Measurements from ENCODE around the gene LYST. TPM values are rescaled to one million over a fixed set of nuclear protein-coding genes. Genes with fewer than 3 reads are reported as not detected.

The LYST gene
- polyA plus RNA-seq, 1 of the 3 experiments (the other 2 are of a cell fraction): 3.9 TPM

GRCh38 chr1:235852887-235853286 lies 13.8 kb downstream of the LYST start:
- H3K9me2 ChIP-seq: no peaks in the 10 kb centered on the region
- H3F3A ChIP-seq (replicated peaks; ENCODE audit: insufficient read depth): peaks cover 11% of the 10 kb centered on the region
- H3K27me3 ChIP-seq (ENCODE audit: insufficient read depth): no peaks in the 10 kb centered on the region
- H3K9ac ChIP-seq: no peak overlapping the region
- H3K79me2 ChIP-seq (ENCODE audit: insufficient read depth): peaks cover 50% of the 10 kb centered on the region
- no peaks in the 10 kb centered on the region for H3K36me3 ChIP-seq (replicated peaks in 1 of 2; ENCODE audit: control insufficient read depth in 1 of 2, insufficient read depth in 2 of 2, low read length in 1 of 2)
- ChIA-PET CTCF (interaction anchor here (0.6 to 3.4 kb wide), 5 partner anchors 8 to 827 kb away, joined by 3 to 13 read pairs (median 3); partner anchors contain the start of gene LYST), POLR2A (no interaction called here)
- 90% methylated on average over 3 of the region's 3 CpGs for whole genome bisulfite sequencing (ENCODE audit: low lambda C conversion rate)
- no peaks in the 10 kb centered on the region for H4K20me1 ChIP-seq (ENCODE audit: insufficient read depth)
- H3K27ac ChIP-seq (ENCODE audit: low read depth in 2 of 2, low read length in 1 of 2): no peak overlapping the region
- no peaks in the 10 kb centered on the region for H3K9me3 ChIP-seq
- DNase-seq: no peak
- TF ChIP-seq MAX (IDR thresholded peaks at IDR 0.05; ENCODE audit: low read depth): no peak
- no peak for TF ChIP-seq GABPA (IDR thresholded peaks at IDR 0.05; ENCODE audit: low read depth)
- no peak for TF ChIP-seq EP300 (IDR thresholded peaks at IDR 0.05; ENCODE audit: borderline replicate concordance in 1 of 2, low read depth in 1 of 2, low read length in 1 of 2)
- no peak for TF ChIP-seq CTCF (IDR thresholded peaks at IDR 0.05)
- TF ChIP-seq MXI1 (IDR thresholded peaks at IDR 0.05; ENCODE audit: low read depth, low read length): no peak
- TF ChIP-seq IRF3 (IDR thresholded peaks at IDR 0.05; ENCODE audit: low read depth, low read length): no peak
- TF ChIP-seq TAF1 (IDR thresholded peaks at IDR 0.05; ENCODE audit: borderline replicate concordance, low read depth, low read length): no peak
- no peak for TF ChIP-seq USF1 (IDR thresholded peaks at IDR 0.05; ENCODE audit: borderline replicate concordance, low read depth)
- no peak for TF ChIP-seq RFX5 (IDR thresholded peaks at IDR 0.05; ENCODE audit: low read length)
- no peak for TF ChIP-seq ELF1 (IDR thresholded peaks at IDR 0.05)
- no peak for TF ChIP-seq MEF2A (IDR thresholded peaks at IDR 0.05; ENCODE audit: borderline replicate concordance, low read depth)
- TF ChIP-seq USF2 (IDR thresholded peaks at IDR 0.05; ENCODE audit: borderline replicate concordance, low read depth, low read length): no peak
- TF ChIP-seq POLR2AphosphoS5 (IDR thresholded peaks at IDR 0.05; ENCODE audit: low read depth, low read length): no peak
- TF ChIP-seq EZH2phosphoT487 (IDR thresholded peaks at IDR 0.05; ENCODE audit: borderline replicate concordance, low read depth): no peak
- no peak for TF ChIP-seq RAD21 (IDR thresholded peaks at IDR 0.05; ENCODE audit: low read length)
- TF ChIP-seq YY1 (IDR thresholded peaks at IDR 0.05; ENCODE audit: low read depth): no peak
- no peak for TF ChIP-seq SIN3A (IDR thresholded peaks at IDR 0.05; ENCODE audit: borderline replicate concordance, low read depth, low read length)
- no peak for TF ChIP-seq GATA2 (CRISPR knock-in tag; IDR thresholded peaks at IDR 0.05)
- no peak for TF ChIP-seq REST (IDR thresholded peaks at IDR 0.05; ENCODE audit: low read depth, low read length)
- H3K4me1 ChIP-seq (ENCODE audit: control insufficient read depth in 1 of 2, insufficient read depth in 2 of 2, low read depth in 1 of 2, low read length in 1 of 2): no peaks in the 10 kb centered on the region; a peak in 1 of 4 replicates
- no peak overlapping the region for H2AFZ ChIP-seq (ENCODE audit: low read depth)
- H3K4me3 ChIP-seq (ENCODE audit: low read depth in 2 of 2, low read length in 1 of 2): no peak overlapping the region
- H3K4me2 ChIP-seq: no peak overlapping the region
